HepG2 (cell line): ENCODE results near the gene NEK9. TPM values are rescaled to one million over a fixed set of nuclear protein-coding genes. Genes with fewer than 3 reads are reported as not detected.

Experiments
- ATAC-seq: fragments of 200-7000 bp; cut with Tn5 transposase; 3 replicates; pipeline ENCODE4 v1.9.1; 2020; ENCODE audit warnings: mild to moderate bottlenecking, moderate library complexity
- BruUV-seq: library from RNA; stranded (reverse); fragments of 400-500 nt; replicated peaks from 2 replicates; lab custom pipeline; 2021; lab: Mats Ljungman, UMichigan
- CTCF ChIA-PET: fragments of 300-600 bp; formaldehyde crosslinking; extraction: SDS; loops from one replicate; lab custom pipeline; 2021; ENCODE audit warnings: low total read pairs, inconsistent platforms, low intra/inter-chr PET ratio; lab: Yijun Ruan, JAX
- POLR2A ChIA-PET: fragments of 350-600 bp; sonication (Branson Sonifier 250); formaldehyde crosslinking; loops from one replicate; lab custom pipeline; 2020; ENCODE audit warnings: antibody characterized with exemption, inconsistent platforms; lab: Yijun Ruan, JAX
- DNase-seq: peaks from one replicate; pipeline ENCODE4 v3.0.0-alpha.2; 2015; ENCODE audit warnings: low spot score
- FAIRE-seq: peaks from 3 replicates; lab custom pipeline; 2011; peaks lifted over from hg19 to GRCh38; lab: Jason Lieb, UNC
- H2AFZ ChIP-seq: one replicate; pipeline ENCODE4 v1.6.1; 2011; ENCODE audit warnings: low read length, inconsistent platforms
- H3K27ac ChIP-seq: fragments of 300-600 bp; 3 replicates; pipeline ENCODE4 v1.8.0; 2011; ENCODE audit warnings: mixed run types, mild to moderate bottlenecking, mixed read lengths, low read length, inconsistent platforms; ENCODE audit not compliant: insufficient read depth; ENCODE audit errors: extremely low read length
- H3K27me3 ChIP-seq, 2 experiments: fragments of 200-600 bp in 1 of 2; 2 replicates in 1 of 2; 3 replicates in 1 of 2; pipeline versions ENCODE4 v1.6.0 to v1.8.0; 2011; ENCODE audit warnings: low read length in 2 of 2, mild to moderate bottlenecking in 2 of 2, moderate library complexity in 2 of 2, inconsistent platforms in 1 of 2; ENCODE audit not compliant: insufficient read depth in 2 of 2, control insufficient read depth in 1 of 2
- H3K36me3 ChIP-seq, 2 experiments: fragments of 200-600 bp in 1 of 2; replicated peaks in 1 of 2; 2 replicates in 1 of 2; 3 replicates in 1 of 2; pipeline versions ENCODE4 v1.5.1 to v1.8.0; 2011; ENCODE audit warnings: low read length in 2 of 2, inconsistent platforms in 1 of 2; ENCODE audit not compliant: insufficient read depth in 2 of 2, control insufficient read depth in 1 of 2
- H3K4me1 ChIP-seq: 2 replicates; pipeline ENCODE4 v1.5.1; 2012; ENCODE audit warnings: low read length, inconsistent platforms; ENCODE audit not compliant: insufficient read depth
- H3K4me2 ChIP-seq: 2 replicates; pipeline ENCODE4 v1.6.0; 2011; ENCODE audit warnings: low read depth, low read length, inconsistent platforms
- H3K4me3 ChIP-seq, 3 experiments: fragments of 200-600 bp in 1 of 3; sonication (generic), shearing (Covaris generic) in 1 of 3; replicated peaks in 1 of 3; 2 replicates each; pipeline ENCODE4 v1.5.1; 2011 to 2016; ENCODE audit warnings: low read length in 3 of 3, inconsistent platforms in 2 of 3, low read depth in 2 of 3, mild to moderate bottlenecking in 2 of 3, control low read depth in 1 of 3, mixed read lengths in 1 of 3; ENCODE audit not compliant: insufficient read depth in 1 of 3
- H3K79me2 ChIP-seq: one replicate; pipeline ENCODE4 v1.6.1; 2011; ENCODE audit warnings: low read length, inconsistent platforms; ENCODE audit not compliant: insufficient read depth
- H3K9ac ChIP-seq: 2 replicates; pipeline ENCODE4 v1.6.0; 2011; ENCODE audit warnings: mild to moderate bottlenecking, low read depth, low read length, inconsistent platforms; ENCODE audit not compliant: insufficient read depth
- H3K9me3 ChIP-seq: 2 replicates; pipeline ENCODE4 v1.5.1; 2012; ENCODE audit warnings: mild to moderate bottlenecking, low read length
- H4K20me1 ChIP-seq: 2 replicates; pipeline ENCODE4 v1.6.0; 2011; ENCODE audit warnings: inconsistent platforms, mild to moderate bottlenecking, low read length, moderate library complexity; ENCODE audit not compliant: insufficient read depth
- FOXO1 ChIP-seq: sonication (generic); formaldehyde crosslinking; IDR thresholded peaks from 2 replicates; pipeline ENCODE4 v1.4.0; 2020; ENCODE audit warnings: missing genetic modification reagents
- TBL1XR1 ChIP-seq: fragments of 150-350 bp; IDR thresholded peaks from 2 replicates; pipeline ENCODE4 v1.6.1; 2014; ENCODE audit warnings: borderline replicate concordance, low read length; ENCODE audit not compliant: partially characterized antibody
- ZNF160 ChIP-seq: sonication (generic); formaldehyde crosslinking; IDR thresholded peaks from 2 replicates; pipeline ENCODE4 v1.8.0; 2022; ENCODE audit warnings: mild to moderate bottlenecking, inconsistent platforms, missing genetic modification reagents
- ZNF546 ChIP-seq: sonication (generic); formaldehyde crosslinking; conservative IDR thresholded peaks from 2 replicates; pipeline ENCODE4 v1.8.1; 2023; ENCODE audit warnings: mild to moderate bottlenecking, missing genetic modification reagents
- ZNF564 ChIP-seq: sonication (generic); formaldehyde crosslinking; IDR thresholded peaks from 2 replicates; pipeline ENCODE4 v1.8.1; 2023; ENCODE audit warnings: mild to moderate bottlenecking, missing genetic modification reagents
- ZNF788 ChIP-seq: sonication (generic); formaldehyde crosslinking; IDR thresholded peaks from 2 replicates; pipeline ENCODE4 v1.5.0; 2020; ENCODE audit warnings: mild to moderate bottlenecking, missing genetic modification reagents, borderline replicate concordance
- WGBS: methylation state at CpG from one replicate; pipeline ENCODE4 v1.1.6; 2017; ENCODE audit warnings: low lambda C conversion rate; 5-methylcytosine and 5-hydroxymethylcytosine counted together
- in situ Hi-C: cut with HindIII; loops from 2 replicates; pipeline ENCODE4 v1.10.0; 2017; ENCODE audit warnings: low pct_unique_long_range_greater_than_20kb; ENCODE audit not compliant: extremely low pct_ligation_motif_present
- intact Hi-C: fragments of 100-400 bp; cut with micrococcal nuclease; formaldehyde crosslinking; loops from one replicate; pipeline ENCODE4 v1.10.0; 2022; ENCODE audit not compliant: unreplicated experiment
- polyA plus RNA-seq, 8 experiments: library from polyadenylated mRNA; depleted of rRNA in 3 of 8; stranded (reverse) in 7 of 8; unstranded in 1 of 8; fragments of >200 nt; fragmentation: Illumina TruSeq in 4 of 8; extraction: Trizol in 4 of 8; gene quantifications; 2 replicates each; pipeline versions ENCODE4 v1.2.1 to v1.2.3, GENCODE V29; 2011 to 2016; ENCODE audit warnings: low read depth in 4 of 8, missing spikeins in 1 of 8, mixed read lengths in 1 of 8; ENCODE audit not compliant: insufficient read depth in 1 of 8
- total RNA-seq, 5 experiments: library from RNA; depleted of rRNA; stranded (reverse); fragments of >200 nt; fragmentation: Illumina TruSeq; extraction: Trizol; gene quantifications; 2 replicates each; pipeline ENCODE4 v1.2.3, GENCODE V29; 2016; ENCODE audit warnings: low read depth in 1 of 5
- TF ChIP-seq, protein P1 (sequence below), 2 experiments: IDR thresholded peaks; 2 replicates each; pipeline ENCODE4 v1.6.1; 2011 to 2012; ENCODE audit warnings: low read length in 2 of 2, borderline replicate concordance in 1 of 2, low read depth in 1 of 2, mild to moderate bottlenecking in 1 of 2, moderate library complexity in 1 of 2
- TF ChIP-seq, protein P2 (sequence below): sonication (generic); formaldehyde crosslinking; conservative IDR thresholded peaks from 2 replicates; pipeline ENCODE4 v1.4.0; 2020; ENCODE audit warnings: missing genetic modification reagents
- TF ChIP-seq, protein P3 (sequence below): IDR thresholded peaks from 2 replicates; pipeline ENCODE4 v1.6.1; 2016; ENCODE audit warnings: low read depth, missing genetic modification reagents, missing compliant biosample characterization
- TF ChIP-seq, protein P4 (sequence below): sonication (generic); formaldehyde crosslinking; IDR thresholded peaks from 2 replicates; pipeline ENCODE4 v1.5.0; 2020; ENCODE audit warnings: mild to moderate bottlenecking, missing genetic modification reagents

Gene NEK9
- total and polyA plus RNA-seq, 2 of the 13 experiments (the other 11 are each of a cell fraction or from before 2014, with no cell fraction given) = 16.5 to 27.3 TPM

DNA sequence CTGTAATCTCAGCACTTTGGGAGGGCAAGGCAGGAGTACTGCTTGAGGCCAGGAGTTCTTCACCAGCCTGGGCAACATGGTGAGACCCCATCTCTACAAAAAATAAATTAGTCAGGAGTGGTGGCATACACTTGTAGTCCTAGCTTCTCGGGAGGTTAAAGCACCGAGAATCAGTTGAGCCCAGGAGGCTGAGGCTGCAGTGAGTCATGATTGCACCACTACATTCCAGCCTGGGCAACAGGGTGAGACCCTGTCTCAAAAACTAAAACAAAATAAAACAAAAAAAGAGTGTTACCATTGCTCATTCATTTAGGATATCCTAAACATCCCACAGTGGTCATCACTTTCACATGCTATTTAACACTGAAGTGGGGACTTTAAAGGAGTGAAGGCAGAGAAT, 7.8 kb downstream of the NEK9 start:
- Histone ChIP-seq H2AFZ (no peak overlapping the region), H3K4me3 (no peak overlapping the region), H3K4me1 (no peaks in the 10 kb centered on the region), H3K27ac (no peak overlapping the region), H3K9me3 (no peaks in the 10 kb centered on the region), H3K9ac (no peak overlapping the region), H4K20me1 (no peaks in the 10 kb centered on the region), H3K79me2 (no peaks in the 10 kb centered on the region), H3K4me2 (no peak overlapping the region), H3K27me3 (no peaks in the 10 kb centered on the region), H3K36me3 (peaks cover 8 to 39% of the 10 kb centered on the region in 2 experiments)
- no peak for ATAC-seq
- no peak for DNase-seq
- FAIRE-seq = no peak
- 91% methylated on average over 2 of the region's 2 CpGs for WGBS
- intact Hi-C loops (no loop called here), in situ Hi-C loops (no loop called here)
- BruUV-seq = no TSS peak
- POLR2A ChIA-PET = no interaction called here
- CTCF ChIA-PET = no interaction called here
- TF ChIP-seq TBL1XR1 (no peak), ZNF546 (CRISPR knock-in tag) (no peak), ZNF160 (no peak), ZNF788 (CRISPR knock-in tag) (no peak), FOXO1 (CRISPR knock-in tag) (no peak), ZNF564 (no peak)
- TF ChIP-seq, protein P1, sequence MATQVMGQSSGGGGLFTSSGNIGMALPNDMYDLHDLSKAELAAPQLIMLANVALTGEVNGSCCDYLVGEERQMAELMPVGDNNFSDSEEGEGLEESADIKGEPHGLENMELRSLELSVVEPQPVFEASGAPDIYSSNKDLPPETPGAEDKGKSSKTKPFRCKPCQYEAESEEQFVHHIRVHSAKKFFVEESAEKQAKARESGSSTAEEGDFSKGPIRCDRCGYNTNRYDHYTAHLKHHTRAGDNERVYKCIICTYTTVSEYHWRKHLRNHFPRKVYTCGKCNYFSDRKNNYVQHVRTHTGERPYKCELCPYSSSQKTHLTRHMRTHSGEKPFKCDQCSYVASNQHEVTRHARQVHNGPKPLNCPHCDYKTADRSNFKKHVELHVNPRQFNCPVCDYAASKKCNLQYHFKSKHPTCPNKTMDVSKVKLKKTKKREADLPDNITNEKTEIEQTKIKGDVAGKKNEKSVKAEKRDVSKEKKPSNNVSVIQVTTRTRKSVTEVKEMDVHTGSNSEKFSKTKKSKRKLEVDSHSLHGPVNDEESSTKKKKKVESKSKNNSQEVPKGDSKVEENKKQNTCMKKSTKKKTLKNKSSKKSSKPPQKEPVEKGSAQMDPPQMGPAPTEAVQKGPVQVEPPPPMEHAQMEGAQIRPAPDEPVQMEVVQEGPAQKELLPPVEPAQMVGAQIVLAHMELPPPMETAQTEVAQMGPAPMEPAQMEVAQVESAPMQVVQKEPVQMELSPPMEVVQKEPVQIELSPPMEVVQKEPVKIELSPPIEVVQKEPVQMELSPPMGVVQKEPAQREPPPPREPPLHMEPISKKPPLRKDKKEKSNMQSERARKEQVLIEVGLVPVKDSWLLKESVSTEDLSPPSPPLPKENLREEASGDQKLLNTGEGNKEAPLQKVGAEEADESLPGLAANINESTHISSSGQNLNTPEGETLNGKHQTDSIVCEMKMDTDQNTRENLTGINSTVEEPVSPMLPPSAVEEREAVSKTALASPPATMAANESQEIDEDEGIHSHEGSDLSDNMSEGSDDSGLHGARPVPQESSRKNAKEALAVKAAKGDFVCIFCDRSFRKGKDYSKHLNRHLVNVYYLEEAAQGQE (IDR thresholded peaks at IDR 0.05; ENCODE audit: borderline replicate concordance in 1 of 2, low read depth in 1 of 2, low read length in 2 of 2) = no peak
- TF ChIP-seq, protein P2, sequence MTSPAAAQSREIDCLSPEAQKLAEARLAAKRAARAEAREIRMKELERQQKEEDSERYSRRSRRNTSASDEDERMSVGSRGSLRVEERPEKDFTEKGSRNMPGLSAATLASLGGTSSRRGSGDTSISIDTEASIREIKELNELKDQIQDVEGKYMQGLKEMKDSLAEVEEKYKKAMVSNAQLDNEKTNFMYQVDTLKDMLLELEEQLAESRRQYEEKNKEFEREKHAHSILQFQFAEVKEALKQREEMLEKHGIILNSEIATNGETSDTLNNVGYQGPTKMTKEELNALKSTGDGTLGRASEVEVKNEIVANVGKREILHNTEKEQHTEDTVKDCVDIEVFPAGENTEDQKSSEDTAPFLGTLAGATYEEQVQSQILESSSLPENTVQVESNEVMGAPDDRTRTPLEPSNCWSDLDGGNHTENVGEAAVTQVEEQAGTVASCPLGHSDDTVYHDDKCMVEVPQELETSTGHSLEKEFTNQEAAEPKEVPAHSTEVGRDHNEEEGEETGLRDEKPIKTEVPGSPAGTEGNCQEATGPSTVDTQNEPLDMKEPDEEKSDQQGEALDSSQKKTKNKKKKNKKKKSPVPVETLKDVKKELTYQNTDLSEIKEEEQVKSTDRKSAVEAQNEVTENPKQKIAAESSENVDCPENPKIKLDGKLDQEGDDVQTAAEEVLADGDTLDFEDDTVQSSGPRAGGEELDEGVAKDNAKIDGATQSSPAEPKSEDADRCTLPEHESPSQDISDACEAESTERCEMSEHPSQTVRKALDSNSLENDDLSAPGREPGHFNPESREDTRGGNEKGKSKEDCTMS (CRISPR knock-in tag) = no peak
- TF ChIP-seq, protein P3, sequence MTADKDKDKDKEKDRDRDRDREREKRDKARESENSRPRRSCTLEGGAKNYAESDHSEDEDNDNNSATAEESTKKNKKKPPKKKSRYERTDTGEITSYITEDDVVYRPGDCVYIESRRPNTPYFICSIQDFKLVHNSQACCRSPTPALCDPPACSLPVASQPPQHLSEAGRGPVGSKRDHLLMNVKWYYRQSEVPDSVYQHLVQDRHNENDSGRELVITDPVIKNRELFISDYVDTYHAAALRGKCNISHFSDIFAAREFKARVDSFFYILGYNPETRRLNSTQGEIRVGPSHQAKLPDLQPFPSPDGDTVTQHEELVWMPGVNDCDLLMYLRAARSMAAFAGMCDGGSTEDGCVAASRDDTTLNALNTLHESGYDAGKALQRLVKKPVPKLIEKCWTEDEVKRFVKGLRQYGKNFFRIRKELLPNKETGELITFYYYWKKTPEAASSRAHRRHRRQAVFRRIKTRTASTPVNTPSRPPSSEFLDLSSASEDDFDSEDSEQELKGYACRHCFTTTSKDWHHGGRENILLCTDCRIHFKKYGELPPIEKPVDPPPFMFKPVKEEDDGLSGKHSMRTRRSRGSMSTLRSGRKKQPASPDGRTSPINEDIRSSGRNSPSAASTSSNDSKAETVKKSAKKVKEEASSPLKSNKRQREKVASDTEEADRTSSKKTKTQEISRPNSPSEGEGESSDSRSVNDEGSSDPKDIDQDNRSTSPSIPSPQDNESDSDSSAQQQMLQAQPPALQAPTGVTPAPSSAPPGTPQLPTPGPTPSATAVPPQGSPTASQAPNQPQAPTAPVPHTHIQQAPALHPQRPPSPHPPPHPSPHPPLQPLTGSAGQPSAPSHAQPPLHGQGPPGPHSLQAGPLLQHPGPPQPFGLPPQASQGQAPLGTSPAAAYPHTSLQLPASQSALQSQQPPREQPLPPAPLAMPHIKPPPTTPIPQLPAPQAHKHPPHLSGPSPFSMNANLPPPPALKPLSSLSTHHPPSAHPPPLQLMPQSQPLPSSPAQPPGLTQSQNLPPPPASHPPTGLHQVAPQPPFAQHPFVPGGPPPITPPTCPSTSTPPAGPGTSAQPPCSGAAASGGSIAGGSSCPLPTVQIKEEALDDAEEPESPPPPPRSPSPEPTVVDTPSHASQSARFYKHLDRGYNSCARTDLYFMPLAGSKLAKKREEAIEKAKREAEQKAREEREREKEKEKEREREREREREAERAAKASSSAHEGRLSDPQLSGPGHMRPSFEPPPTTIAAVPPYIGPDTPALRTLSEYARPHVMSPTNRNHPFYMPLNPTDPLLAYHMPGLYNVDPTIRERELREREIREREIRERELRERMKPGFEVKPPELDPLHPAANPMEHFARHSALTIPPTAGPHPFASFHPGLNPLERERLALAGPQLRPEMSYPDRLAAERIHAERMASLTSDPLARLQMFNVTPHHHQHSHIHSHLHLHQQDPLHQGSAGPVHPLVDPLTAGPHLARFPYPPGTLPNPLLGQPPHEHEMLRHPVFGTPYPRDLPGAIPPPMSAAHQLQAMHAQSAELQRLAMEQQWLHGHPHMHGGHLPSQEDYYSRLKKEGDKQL (CRISPR knock-in tag) = no peak
- TF ChIP-seq, protein P4, sequence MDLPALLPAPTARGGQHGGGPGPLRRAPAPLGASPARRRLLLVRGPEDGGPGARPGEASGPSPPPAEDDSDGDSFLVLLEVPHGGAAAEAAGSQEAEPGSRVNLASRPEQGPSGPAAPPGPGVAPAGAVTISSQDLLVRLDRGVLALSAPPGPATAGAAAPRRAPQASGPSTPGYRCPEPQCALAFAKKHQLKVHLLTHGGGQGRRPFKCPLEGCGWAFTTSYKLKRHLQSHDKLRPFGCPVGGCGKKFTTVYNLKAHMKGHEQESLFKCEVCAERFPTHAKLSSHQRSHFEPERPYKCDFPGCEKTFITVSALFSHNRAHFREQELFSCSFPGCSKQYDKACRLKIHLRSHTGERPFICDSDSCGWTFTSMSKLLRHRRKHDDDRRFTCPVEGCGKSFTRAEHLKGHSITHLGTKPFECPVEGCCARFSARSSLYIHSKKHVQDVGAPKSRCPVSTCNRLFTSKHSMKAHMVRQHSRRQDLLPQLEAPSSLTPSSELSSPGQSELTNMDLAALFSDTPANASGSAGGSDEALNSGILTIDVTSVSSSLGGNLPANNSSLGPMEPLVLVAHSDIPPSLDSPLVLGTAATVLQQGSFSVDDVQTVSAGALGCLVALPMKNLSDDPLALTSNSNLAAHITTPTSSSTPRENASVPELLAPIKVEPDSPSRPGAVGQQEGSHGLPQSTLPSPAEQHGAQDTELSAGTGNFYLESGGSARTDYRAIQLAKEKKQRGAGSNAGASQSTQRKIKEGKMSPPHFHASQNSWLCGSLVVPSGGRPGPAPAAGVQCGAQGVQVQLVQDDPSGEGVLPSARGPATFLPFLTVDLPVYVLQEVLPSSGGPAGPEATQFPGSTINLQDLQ (CRISPR knock-in tag) = no peak
